Cardiac fibroblast (primary cell): Measurements from ENCODE around the gene SCAPER.
"Not testable (repeated sequence)": the region's sequence is repeated elsewhere in the genome, so short reads cannot be mapped to it uniquely, and the experiment has no call there.

Experiments
- DNase-seq, 2 donors: peaks; one replicate each; pipeline versions ENCODE4 v3.0.0 to v3.0.0-alpha.2; 2010; ENCODE audit warnings: low read depth in 2 of 2
- H3K4me3 ChIP-seq, 2 donors: replicated peaks in 1 of 2; 1 replicate in 1 of 2; 2 replicates in 1 of 2; pipeline ENCODE4 v1.5.1; 2011; ENCODE audit warnings: low read depth in 2 of 2, low read length in 2 of 2, mild to moderate bottlenecking in 2 of 2, moderate library complexity in 1 of 2
- TF ChIP-seq, protein P1 (sequence below): IDR thresholded peaks from one replicate; pipeline ENCODE4 v1.5.1; 2011; ENCODE audit warnings: low read depth, mild to moderate bottlenecking, low read length, inconsistent platforms

Gene SCAPER

GRCh38 chr15:76449455-76449854 is 455.7 kb downstream of the SCAPER start:
- no peak for DNase-seq
- TF ChIP-seq, protein P1, sequence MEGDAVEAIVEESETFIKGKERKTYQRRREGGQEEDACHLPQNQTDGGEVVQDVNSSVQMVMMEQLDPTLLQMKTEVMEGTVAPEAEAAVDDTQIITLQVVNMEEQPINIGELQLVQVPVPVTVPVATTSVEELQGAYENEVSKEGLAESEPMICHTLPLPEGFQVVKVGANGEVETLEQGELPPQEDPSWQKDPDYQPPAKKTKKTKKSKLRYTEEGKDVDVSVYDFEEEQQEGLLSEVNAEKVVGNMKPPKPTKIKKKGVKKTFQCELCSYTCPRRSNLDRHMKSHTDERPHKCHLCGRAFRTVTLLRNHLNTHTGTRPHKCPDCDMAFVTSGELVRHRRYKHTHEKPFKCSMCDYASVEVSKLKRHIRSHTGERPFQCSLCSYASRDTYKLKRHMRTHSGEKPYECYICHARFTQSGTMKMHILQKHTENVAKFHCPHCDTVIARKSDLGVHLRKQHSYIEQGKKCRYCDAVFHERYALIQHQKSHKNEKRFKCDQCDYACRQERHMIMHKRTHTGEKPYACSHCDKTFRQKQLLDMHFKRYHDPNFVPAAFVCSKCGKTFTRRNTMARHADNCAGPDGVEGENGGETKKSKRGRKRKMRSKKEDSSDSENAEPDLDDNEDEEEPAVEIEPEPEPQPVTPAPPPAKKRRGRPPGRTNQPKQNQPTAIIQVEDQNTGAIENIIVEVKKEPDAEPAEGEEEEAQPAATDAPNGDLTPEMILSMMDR = no peak
- no peak overlapping the region for H3K4me3 ChIP-seq

DNA sequence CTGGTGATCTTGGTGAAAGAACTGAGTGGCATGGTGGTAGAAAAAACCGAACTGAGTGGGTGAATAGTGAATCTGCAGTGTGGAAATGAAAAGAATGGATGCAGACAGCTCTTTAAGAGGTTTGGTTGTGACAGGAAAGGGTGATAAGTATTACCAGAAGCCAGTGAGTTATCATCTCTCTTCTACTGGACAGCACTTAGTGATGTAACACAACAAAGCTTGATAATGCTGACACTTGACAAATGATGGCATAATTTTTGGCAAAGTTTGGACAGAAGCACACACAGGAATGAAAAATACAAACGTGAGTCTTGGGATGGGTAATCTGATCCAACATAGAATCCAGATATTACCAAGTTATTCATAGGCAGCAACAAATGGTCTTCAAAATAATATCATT is 456.4 kb downstream of the SCAPER start:
- TF ChIP-seq, protein P1 = no peak
- H3K4me3 ChIP-seq = no peak overlapping the region
- peak in 1 of 2 donors; percentile 16 for DNase-seq

DNA sequence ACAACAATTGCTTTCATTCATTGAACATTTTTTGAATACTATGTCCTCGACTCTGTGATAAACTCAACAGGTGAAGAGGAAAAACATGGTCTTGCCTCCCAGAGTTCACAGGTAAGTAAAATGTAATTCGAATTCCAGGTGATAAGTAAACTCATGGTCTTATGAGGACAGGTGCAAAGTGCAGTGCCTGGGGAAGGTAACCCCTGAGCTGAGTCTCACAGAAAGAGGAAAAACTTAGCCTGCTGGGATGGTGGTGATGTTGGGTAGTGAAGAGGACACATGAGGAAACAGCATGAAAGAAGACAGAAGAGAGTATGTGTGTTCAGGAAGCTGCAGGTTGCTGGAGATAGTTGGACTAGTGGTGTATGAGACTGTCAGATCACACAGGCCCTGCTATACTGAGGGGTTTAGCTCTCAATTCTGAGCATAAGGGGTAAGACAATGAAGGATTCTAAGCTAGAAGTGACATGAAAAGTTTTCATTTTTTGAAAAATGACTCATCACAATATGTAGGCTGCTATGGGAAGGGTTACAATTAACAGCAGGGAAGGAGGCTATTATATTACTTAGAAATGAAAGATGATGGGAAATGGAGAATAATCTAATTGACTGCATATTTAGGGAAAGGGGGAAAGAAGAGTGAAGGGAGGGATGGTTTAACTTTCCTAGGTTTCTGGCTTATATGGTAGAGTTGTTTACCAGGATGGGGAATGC is 457.3 kb downstream of the SCAPER start:
- DNase-seq = no peak
- no peak overlapping the region for H3K4me3 ChIP-seq
- TF ChIP-seq, protein P1 = no peak

DNA sequence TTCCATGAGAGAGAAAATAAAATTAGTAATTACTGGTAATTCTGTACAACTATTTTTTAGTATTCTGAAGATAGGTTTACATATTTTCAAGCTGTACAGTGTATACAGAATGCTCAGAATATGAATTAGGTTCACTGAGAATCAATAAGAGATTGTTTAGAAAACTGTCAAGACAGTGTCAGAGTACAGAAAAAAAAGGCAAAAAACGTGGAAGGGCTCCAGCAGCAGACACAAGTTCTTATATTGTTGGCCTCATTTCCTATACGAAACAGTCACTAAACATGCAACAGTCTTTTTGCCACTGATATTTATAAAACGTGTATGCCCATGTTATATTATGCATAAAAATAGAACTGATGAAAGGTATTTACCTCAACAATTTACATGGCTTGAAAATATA is 464.7 kb downstream of the SCAPER start:
- DNase-seq = no peak
- no peak overlapping the region for H3K4me3 ChIP-seq
- TF ChIP-seq, protein P1 = no peak

DNA sequence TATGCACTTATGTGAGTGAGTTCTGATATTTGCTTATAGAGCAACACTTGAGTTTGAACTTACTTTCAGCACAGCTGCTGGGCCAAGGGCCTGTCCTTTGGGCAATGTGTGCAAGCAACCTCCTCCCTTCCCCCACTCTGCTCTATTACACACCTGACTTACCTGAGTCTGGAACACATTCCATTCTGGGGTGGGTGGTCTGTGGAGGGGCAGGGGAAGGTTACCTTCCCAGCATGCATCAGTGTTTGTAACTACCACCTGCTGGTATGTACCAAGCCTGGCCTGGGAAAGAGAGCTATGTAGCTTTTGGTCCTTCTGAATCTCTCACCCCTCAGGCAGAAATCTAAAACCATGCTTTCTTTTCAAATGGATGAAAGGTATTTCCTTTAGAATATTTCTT is 465.6 kb downstream of the SCAPER start:
- no peak overlapping the region for H3K4me3 ChIP-seq
- TF ChIP-seq, protein P1 = no peak
- no peak for DNase-seq

GRCh38 chr15:76433798-76434400 is 471.2 kb downstream of the SCAPER start:
- H3K4me3 ChIP-seq = no peak overlapping the region
- peak; percentile 2 to 29 for DNase-seq
- TF ChIP-seq, protein P1 = no peak

GRCh38 chr15:76433036-76433435 is 472.1 kb downstream of the SCAPER start:
- H3K4me3 ChIP-seq, DNase-seq: not testable (repeated sequence)
